HG03280 (cell line): Measurements from ENCODE around the gene CFAP52.
"Not testable (repeated sequence)": the region's sequence is repeated elsewhere in the genome, so short reads cannot be mapped to it uniquely, and the experiment has no call there.

Experiments
- ATAC-seq: cut with Tn5 transposase; IDR thresholded peaks from one replicate; pipeline ENCODE4 v1.9.1; 2021; ENCODE audit warnings: mild to moderate bottlenecking, moderate library complexity; ENCODE audit not compliant: unreplicated experiment

Gene CFAP52

GRCh38 chr17:9568957-9569588 lies 7.4 kb upstream of the CFAP52 start:
- ATAC-seq: no peak

- no peak for ATAC-seq
Observed at GRCh38 chr17:9571201-9571600, 5.2 kb upstream of the CFAP52 start.

- peak; percentile 68 for ATAC-seq
Observed at GRCh38 chr17:9575381-9576101, 901 bp upstream of the CFAP52 start, which contains the start of gene STX8. TSS of gene STX8 (minus strand) at chr17:9575820. CDS start at chr17:9575808, 12 bp downstream.

- ATAC-seq: no peak
Observed at GRCh38 chr17:9577373-9577709, 899 bp downstream of the CFAP52 start.

- no peak for ATAC-seq
Observed at GRCh38 chr17:9587969-9588656, 11.7 kb downstream of the CFAP52 start.

GRCh38 chr17:9594065-9594464 lies 17.6 kb downstream of the CFAP52 start:
- no peak for ATAC-seq

GRCh38 chr17:9597638-9598037 lies 21.2 kb downstream of the CFAP52 start:
- not testable (repeated sequence) for ATAC-seq

- no peak for ATAC-seq
Observed at GRCh38 chr17:9598661-9599060, 22.2 kb downstream of the CFAP52 start.

- ATAC-seq: not testable (repeated sequence)
Observed at GRCh38 chr17:9604583-9604982, 28.1 kb downstream of the CFAP52 start.

- ATAC-seq: no peak
Observed at GRCh38 chr17:9606453-9606852, 30.0 kb downstream of the CFAP52 start.

GRCh38 chr17:9607058-9607457 lies 30.6 kb downstream of the CFAP52 start:
- not testable (repeated sequence) for ATAC-seq

GRCh38 chr17:9611557-9611956 lies 35.1 kb downstream of the CFAP52 start:
- no peak for ATAC-seq

GRCh38 chr17:9612006-9612405 lies 35.6 kb downstream of the CFAP52 start:
- no peak for ATAC-seq

GRCh38 chr17:9615486-9615885 lies 39.0 kb downstream of the CFAP52 start:
- no peak for ATAC-seq

- ATAC-seq: no peak
Observed at GRCh38 chr17:9622961-9623360, 46.5 kb downstream of the CFAP52 start.

- ATAC-seq: no peak
Observed at GRCh38 chr17:9628509-9628908, 52.1 kb downstream of the CFAP52 start.

- ATAC-seq: no peak
Observed at GRCh38 chr17:9632741-9633140, 56.3 kb downstream of the CFAP52 start.

GRCh38 chr17:9635340-9635739 lies 58.9 kb downstream of the CFAP52 start:
- ATAC-seq: no peak

- ATAC-seq: no peak
Observed at GRCh38 chr17:9636501-9636900, 60.1 kb downstream of the CFAP52 start.

- ATAC-seq: not testable (repeated sequence)
Observed at GRCh38 chr17:9640388-9640787, 63.9 kb downstream of the CFAP52 start.

- ATAC-seq: no peak
Observed at GRCh38 chr17:9643611-9644010, 67.2 kb downstream of the CFAP52 start.
